ENCODE results near the gene IQCF6.
"Not testable (repeated sequence)": the region's sequence is repeated elsewhere in the genome, so short reads cannot be mapped to it uniquely, and the experiment has no call there.

IQCF6 gene

GRCh38 chr3:51779137-51779536 is at the start of gene IQCF6:
Gene IQCF6 (minus strand): TSS chr3:51779237. CDS start chr3:51779224, 13 bp downstream.
- DNase-seq (ENCODE audit: low read depth in 2 of 2): no peak

- DNase-seq (ENCODE audit: low read depth in 2 of 2): no peak
These were observed 49.3 kb upstream of the IQCF6 start for GRCh38 chr3:51828297-51828696.

- no peak for DNase-seq (ENCODE audit: low read depth in 2 of 2)
These were observed 40.8 kb upstream of the IQCF6 start for GRCh38 chr3:51819709-51820406.

GRCh38 chr3:51819151-51819550 is 40.1 kb upstream of the IQCF6 start:
- DNase-seq (ENCODE audit: low read depth in 2 of 2): no peak

GRCh38 chr3:51817375-51817774 is 38.3 kb upstream of the IQCF6 start:
- DNase-seq (ENCODE audit: low read depth in 2 of 2): no peak

GRCh38 chr3:51816723-51817122 is 37.7 kb upstream of the IQCF6 start:
- no peak for DNase-seq (ENCODE audit: low read depth in 2 of 2)

- DNase-seq (ENCODE audit: low read depth in 2 of 2): no peak
These were observed 36.6 kb upstream of the IQCF6 start for GRCh38 chr3:51815614-51816013.

- DNase-seq (ENCODE audit: low read depth in 2 of 2): no peak
These were observed 35.0 kb upstream of the IQCF6 start for GRCh38 chr3:51814034-51814433.

- DNase-seq (ENCODE audit: low read depth in 2 of 2): no peak
These were observed 34.5 kb upstream of the IQCF6 start for GRCh38 chr3:51813539-51813938.

GRCh38 chr3:51808934-51809333 is 29.9 kb upstream of the IQCF6 start:
- DNase-seq (ENCODE audit: low read depth in 2 of 2): no peak

- no peak for DNase-seq (ENCODE audit: low read depth in 2 of 2)
These were observed 23.2 kb upstream of the IQCF6 start for GRCh38 chr3:51802106-51802703.

- DNase-seq (ENCODE audit: low read depth in 2 of 2): no peak
These were observed 21.7 kb upstream of the IQCF6 start for GRCh38 chr3:51800750-51801125.

GRCh38 chr3:51799879-51800749 is 21.1 kb upstream of the IQCF6 start:
- DNase-seq (ENCODE audit: low read depth in 2 of 2): no peak

GRCh38 chr3:51798411-51798963 is 19.4 kb upstream of the IQCF6 start:
- no peak for DNase-seq (ENCODE audit: low read depth in 2 of 2)

- no peak for DNase-seq (ENCODE audit: low read depth in 2 of 2)
These were observed 17.8 kb upstream of the IQCF6 start for GRCh38 chr3:51796854-51797253.

- DNase-seq (ENCODE audit: low read depth in 2 of 2): no peak
These were observed 15.2 kb upstream of the IQCF6 start for GRCh38 chr3:51794206-51794605.

GRCh38 chr3:51792206-51792605 is 13.2 kb upstream of the IQCF6 start:
- no peak for DNase-seq (ENCODE audit: low read depth in 2 of 2)

- DNase-seq (ENCODE audit: low read depth in 2 of 2): no peak
These were observed 10.4 kb upstream of the IQCF6 start for GRCh38 chr3:51789437-51789836.

- DNase-seq (ENCODE audit: low read depth in 2 of 2): not testable (repeated sequence)
These were observed 8.5 kb upstream of the IQCF6 start for GRCh38 chr3:51787576-51787975.

- DNase-seq (ENCODE audit: low read depth in 2 of 2): no peak
These were observed 7.2 kb upstream of the IQCF6 start for GRCh38 chr3:51786267-51786666.

- DNase-seq (ENCODE audit: low read depth in 2 of 2): no peak
These were observed 483 bp downstream of the IQCF6 start for GRCh38 chr3:51778554-51778953.

- DNase-seq (ENCODE audit: low read depth in 2 of 2): no peak
These were observed 1.1 kb downstream of the IQCF6 start for GRCh38 chr3:51777985-51778384.
